WTC11 (cell line): Measurements from ENCODE around the gene TMEM178B.

Experiments
- AR ChIP-seq: fragments of 250-450 bp; sonication (Bioruptor Pico); IDR thresholded peaks from 2 replicates; pipeline ENCODE4 v1.9.0; 2021; ENCODE audit warnings: mild to moderate bottlenecking
- ATF6 ChIP-seq: sonication (generic); formaldehyde crosslinking; IDR thresholded peaks from 2 replicates; pipeline ENCODE4 v1.8.1; 2023; ENCODE audit warnings: mild to moderate bottlenecking, missing genetic modification reagents
- CTCF ChIP-seq: fragments of 200-600 bp; IDR thresholded peaks from 2 replicates; pipeline ENCODE4 v1.8.0; 2022; ENCODE audit warnings: antibody characterized with exemption
- ESRRA ChIP-seq: sonication (generic); formaldehyde crosslinking; IDR thresholded peaks from 2 replicates; pipeline ENCODE4 v1.8.1; 2022; ENCODE audit warnings: mild to moderate bottlenecking, missing genetic modification reagents, borderline replicate concordance
- IRF2 ChIP-seq: sonication (generic); formaldehyde crosslinking; IDR thresholded peaks from 2 replicates; pipeline ENCODE4 v1.8.0; 2022; ENCODE audit warnings: low read depth, missing genetic modification reagents, borderline replicate concordance
- NFE2L1 ChIP-seq: sonication (generic); formaldehyde crosslinking; IDR thresholded peaks from 2 replicates; pipeline ENCODE4 v1.8.1; 2023; ENCODE audit warnings: missing genetic modification reagents
- NFYB ChIP-seq: sonication (generic); formaldehyde crosslinking; conservative IDR thresholded peaks from 2 replicates; pipeline ENCODE4 v1.8.0; 2022; ENCODE audit warnings: low read depth, missing genetic modification reagents
- NR1H2 ChIP-seq: sonication (generic); formaldehyde crosslinking; IDR thresholded peaks from 2 replicates; pipeline ENCODE4 v1.9.0; 2021; ENCODE audit warnings: mild to moderate bottlenecking, moderate library complexity, missing genetic modification reagents
- PRDM15 ChIP-seq: sonication (generic); formaldehyde crosslinking; IDR thresholded peaks from 2 replicates; pipeline ENCODE4 v1.8.0; 2022; ENCODE audit warnings: missing genetic modification reagents
- SP1 ChIP-seq: sonication (generic); formaldehyde crosslinking; conservative IDR thresholded peaks from 2 replicates; pipeline ENCODE4 v1.8.1; 2022; ENCODE audit warnings: missing genetic modification reagents
- TCF7 ChIP-seq: sonication (generic); formaldehyde crosslinking; IDR thresholded peaks from 2 replicates; pipeline ENCODE4 v1.8.0; 2022; ENCODE audit warnings: mild to moderate bottlenecking, low read depth, missing genetic modification reagents, moderate library complexity
- ZNF423 ChIP-seq: fragments of 250-450 bp; sonication (Bioruptor Pico); IDR thresholded peaks from 2 replicates; pipeline ENCODE4 v2.1.2; 2022; ENCODE audit warnings: mild to moderate bottlenecking, moderate library complexity

GRCh38 chr7:141234335-141235105 lies 160.7 kb downstream of the TMEM178B start:
- no peak for TF ChIP-seq PRDM15 (CRISPR knock-in tag)
- no peak for TF ChIP-seq ESRRA (CRISPR knock-in tag)
- no peak for TF ChIP-seq CTCF
- no peak for TF ChIP-seq SP1
- TF ChIP-seq ZNF423 (CRISPR knock-in tag): no peak
- no peak for TF ChIP-seq NFE2L1 (CRISPR knock-in tag)
- TF ChIP-seq IRF2 (CRISPR knock-in tag): no peak
- no peak for TF ChIP-seq TCF7
- no peak for TF ChIP-seq NR1H2 (CRISPR knock-in tag)
- no peak for TF ChIP-seq NFYB (CRISPR knock-in tag)
- TF ChIP-seq ATF6 (CRISPR knock-in tag): no peak
- TF ChIP-seq AR (CRISPR knock-in tag): no peak
